Measurements from ENCODE around the gene CNPY3.

CNPY3 gene

DNA sequence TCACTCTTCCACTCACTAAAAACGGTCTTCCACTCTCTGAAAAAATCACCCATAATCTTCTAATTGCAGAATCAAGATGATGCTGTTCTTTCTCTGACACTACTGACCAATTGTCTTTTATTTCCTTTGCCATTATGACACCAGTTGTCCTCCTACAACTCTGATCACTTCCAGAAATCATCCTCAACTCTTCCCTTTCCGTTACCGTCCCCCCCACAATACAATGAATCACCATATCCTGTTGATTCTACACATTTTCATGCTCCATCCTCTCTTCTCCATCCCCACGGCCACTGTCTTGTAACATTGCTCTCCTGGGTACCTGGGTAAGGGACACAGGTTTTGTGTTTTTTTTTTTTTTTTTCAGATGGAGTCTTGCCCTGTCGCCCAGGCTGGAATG, 52.6 kb downstream of the CNPY3 start:
- no peak for DNase-seq (ENCODE audit: low spot score)

DNA sequence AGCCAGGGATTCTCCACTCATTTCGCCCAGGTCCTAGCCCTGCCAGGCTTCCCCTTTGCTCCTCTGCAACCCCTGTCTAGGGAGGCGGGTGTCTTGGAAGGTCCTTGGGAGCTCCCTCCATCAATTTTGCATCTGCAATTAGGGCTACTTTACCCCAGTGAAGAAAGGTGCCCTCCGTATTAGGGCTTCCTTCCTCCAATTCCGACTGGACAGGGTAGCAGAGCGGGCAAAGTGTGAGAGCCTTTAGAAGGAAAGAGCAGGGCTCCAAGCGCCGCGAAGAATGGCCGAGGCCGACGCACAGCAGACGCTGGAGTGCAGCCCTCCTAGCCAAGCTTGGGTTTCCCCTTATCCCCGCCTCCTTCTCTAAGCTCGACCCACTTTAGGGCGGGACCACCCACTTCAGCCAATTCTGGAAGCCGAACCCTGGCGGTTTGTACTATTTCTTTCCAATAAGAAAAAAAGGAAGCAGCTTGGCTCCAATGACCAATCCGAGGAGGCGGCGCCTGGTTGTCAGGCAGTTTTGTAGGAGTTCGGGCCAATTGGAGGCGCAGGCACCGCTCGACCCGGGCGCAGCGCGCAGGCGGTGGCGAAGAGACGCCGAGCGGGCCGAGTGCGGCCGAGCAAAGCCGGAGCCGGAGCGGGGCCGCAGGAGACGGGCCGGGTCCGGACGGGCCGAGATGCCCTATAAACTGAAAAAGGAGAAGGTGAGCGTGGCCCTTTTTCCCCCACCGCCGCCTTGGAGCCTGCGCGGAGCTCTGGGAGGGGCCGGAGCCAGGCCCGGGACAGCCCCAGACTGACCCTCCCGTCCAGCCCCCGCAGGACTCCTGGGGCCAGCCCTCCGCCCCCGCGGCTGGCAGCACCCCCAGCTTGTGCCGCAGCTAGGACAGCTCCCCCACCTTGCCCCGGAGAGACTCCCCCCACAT, 55.0 kb downstream of the CNPY3 start, which contains the start of gene PPP2R5D:
Gene PPP2R5D (plus strand): TSS at position 570 of the 923 bp plus-strand sequence. CDS start 108 bp downstream, at position 678.
- peak; percentile 100 for DNase-seq (ENCODE audit: low spot score)

DNA sequence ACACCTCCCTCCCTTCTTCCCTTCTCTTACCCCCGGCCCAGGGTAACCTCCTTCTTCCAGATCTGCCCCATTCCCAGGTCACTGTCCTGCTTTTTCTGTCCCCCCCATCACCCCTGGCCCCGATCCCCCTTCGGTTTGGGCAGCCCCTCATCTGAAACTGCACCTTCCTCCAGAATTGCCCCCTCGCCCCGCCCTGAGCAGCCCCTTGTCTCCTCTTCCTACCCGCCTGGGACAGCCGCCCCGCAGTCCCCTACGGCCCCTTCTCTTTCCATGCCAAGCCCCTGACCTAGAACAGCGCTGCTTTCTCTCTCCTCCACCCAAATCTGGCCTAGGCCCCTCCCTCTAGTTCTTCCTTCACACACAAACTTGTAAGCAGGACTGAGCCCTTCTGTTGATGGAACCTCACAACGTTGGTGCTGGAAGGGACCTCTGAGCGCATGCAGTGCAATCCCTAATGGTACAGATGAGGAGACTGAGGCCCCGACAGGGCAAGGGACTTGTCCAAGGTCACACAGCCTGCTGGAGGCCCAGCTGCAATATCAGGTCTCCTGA, 55.7 kb downstream of the CNPY3 start:
- DNase-seq (ENCODE audit: low spot score): peak; percentile 28

DNA sequence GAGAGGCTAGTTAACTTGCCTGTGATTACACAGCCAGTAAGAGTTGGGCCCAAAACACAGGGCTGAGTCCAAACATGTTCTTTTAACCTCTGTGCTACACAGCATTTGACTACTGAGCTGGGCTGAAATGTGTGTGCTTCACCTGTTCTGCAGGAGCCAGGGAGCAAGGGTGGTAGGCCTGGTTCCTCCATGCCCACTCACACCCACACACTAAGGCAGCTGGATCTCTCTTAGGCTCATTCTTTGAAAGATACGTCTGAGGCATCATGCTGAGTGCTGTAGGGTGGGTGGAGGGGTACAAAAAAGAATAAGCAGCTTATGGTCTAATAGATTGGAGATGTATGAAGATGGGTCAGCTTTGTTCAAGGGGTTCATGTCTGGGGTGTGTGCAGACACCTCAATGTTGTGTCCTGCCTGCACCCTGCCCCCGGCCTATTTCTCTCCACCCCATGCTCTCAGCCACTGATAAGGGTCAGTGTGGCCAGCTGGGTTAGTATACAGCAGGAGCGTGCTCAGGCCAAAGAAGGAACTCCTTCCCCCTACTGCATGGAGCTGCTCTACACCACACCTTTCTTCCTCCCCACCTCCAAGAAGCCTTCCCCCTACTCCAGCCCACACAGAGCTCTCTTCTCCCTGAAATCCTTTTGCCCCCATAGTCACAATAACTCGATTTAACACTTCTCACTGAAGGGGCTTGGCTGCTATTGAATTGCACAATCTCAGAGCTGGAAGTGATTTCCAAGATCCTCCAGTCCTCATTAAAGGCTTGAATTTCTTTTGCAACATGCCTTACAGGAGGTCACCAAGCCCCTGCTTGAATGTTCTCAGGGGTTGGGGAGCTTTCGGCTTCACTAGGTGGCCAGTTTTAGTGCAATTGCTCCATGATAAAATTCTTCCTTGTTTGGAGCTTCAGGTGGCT, 58.5 kb downstream of the CNPY3 start:
- DNase-seq (ENCODE audit: low spot score): no peak

DNA sequence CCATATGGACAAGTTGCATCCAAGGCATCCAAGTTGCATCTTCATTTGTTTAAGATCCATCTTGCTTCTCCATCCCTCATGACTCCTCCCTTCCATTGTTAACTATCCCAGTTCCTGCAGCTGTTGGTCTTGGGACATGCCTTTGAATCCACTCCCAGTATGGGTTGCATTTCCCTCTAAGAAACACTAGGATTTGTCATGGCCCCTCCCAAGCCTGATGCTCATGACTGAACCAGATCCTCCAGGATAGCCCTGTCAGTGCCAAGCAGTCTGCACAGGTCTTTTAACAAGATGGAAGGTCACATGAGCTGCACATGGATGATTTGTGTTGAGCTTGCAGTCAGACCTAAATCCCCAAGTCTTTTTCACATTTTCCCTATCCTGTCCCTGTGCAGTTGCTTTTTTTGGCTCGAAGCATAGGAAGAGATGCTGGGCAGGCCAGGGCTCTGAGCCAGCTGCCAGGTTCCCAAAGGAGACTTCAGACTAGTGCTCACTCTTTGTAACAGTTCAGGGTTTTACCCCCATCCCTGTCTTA, 59.3 kb downstream of the CNPY3 start:
- no peak for DNase-seq (ENCODE audit: low spot score)

All from cerebellar cortex (tissue), 1 donor.